Suprapubic skin (tissue), 4 donors: ENCODE measurements around the gene WDR77. TPM values are rescaled to one million over a fixed set of nuclear protein-coding genes. Genes with fewer than 3 reads are reported as not detected.

Experiments
- DNase-seq, 2 donors: peaks; one replicate each; pipeline ENCODE4 v3.0.0-alpha.2; 2019; ENCODE audit warnings: low spot score in 2 of 2
- H3K27ac ChIP-seq: fragments of 200-600 bp; sonication (generic); one replicate; pipeline ENCODE4 v1.5.1; 2019
- H3K27me3 ChIP-seq: fragments of 200-600 bp; sonication (generic); one replicate; pipeline ENCODE4 v1.5.1; 2019
- H3K36me3 ChIP-seq: fragments of 200-600 bp; sonication (generic); one replicate; pipeline ENCODE4 v1.5.1; 2019
- H3K4me1 ChIP-seq: fragments of 200-600 bp; sonication (generic); one replicate; pipeline ENCODE4 v1.5.1; 2019
- H3K4me3 ChIP-seq: fragments of 200-600 bp; sonication (generic); one replicate; pipeline ENCODE4 v1.5.1; 2019; ENCODE audit warnings: mild to moderate bottlenecking
- H3K9me3 ChIP-seq: fragments of 200-600 bp; sonication (generic); one replicate; pipeline ENCODE4 v1.5.1; 2019
- EP300 ChIP-seq: sonication (generic); formaldehyde crosslinking; IDR thresholded peaks from one replicate; pipeline ENCODE4 v1.6.1; 2017; ENCODE audit warnings: antibody characterized with exemption
- POLR2A ChIP-seq, 2 donors: fragments of 450-650 bp; IDR thresholded peaks; one replicate each; pipeline ENCODE4 v1.6.1; 2017; ENCODE audit warnings: antibody characterized with exemption in 2 of 2, mild to moderate bottlenecking in 2 of 2, moderate library complexity in 2 of 2
- POLR2AphosphoS5 ChIP-seq, 3 donors: sonication (generic); formaldehyde crosslinking; IDR thresholded peaks; one replicate each; pipeline ENCODE4 v1.6.1; 2017; ENCODE audit warnings: antibody characterized with exemption in 3 of 3
- WGBS: methylation state at CpG from one replicate; pipeline ENCODE4 v1.1.5; 2018; 5-methylcytosine and 5-hydroxymethylcytosine counted together
- total RNA-seq, 4 donors: library from RNA; depleted of rRNA; stranded (reverse); fragments of >200 nt; gene quantifications; one replicate each; pipeline ENCODE4 v1.1.0, GENCODE V29; 2016
- TF ChIP-seq, protein P1 (sequence below), 2 donors: fragments of 200-600 bp in 1 of 2; fragments of 450-650 bp in 1 of 2; sonication (generic) in 1 of 2; IDR thresholded peaks; one replicate each; pipeline ENCODE4 v1.5.1; 2016 to 2019; ENCODE audit warnings: antibody characterized with exemption in 2 of 2, mild to moderate bottlenecking in 1 of 2, moderate library complexity in 1 of 2

WDR77 gene
- total RNA-seq, 4 donors from 2014 or later: 22.8 to 34.7 (median 33.4) TPM

GRCh38 chr1:111483876-111484275 is 34.8 kb upstream of the WDR77 start:
- Histone ChIP-seq H3K4me3 (no peak overlapping the region), H3K36me3 (no peaks in the 10 kb centered on the region), H3K9me3 (no peaks in the 10 kb centered on the region), H3K27ac (no peak overlapping the region), H3K4me1 (no peaks in the 10 kb centered on the region), H3K27me3 (no peaks in the 10 kb centered on the region)
- 84% methylated on average over 2 of the region's 2 CpGs for WGBS
- no peak for DNase-seq
- no peak for TF ChIP-seq POLR2A (IDR thresholded peaks at IDR 0.05)
- TF ChIP-seq, protein P1, sequence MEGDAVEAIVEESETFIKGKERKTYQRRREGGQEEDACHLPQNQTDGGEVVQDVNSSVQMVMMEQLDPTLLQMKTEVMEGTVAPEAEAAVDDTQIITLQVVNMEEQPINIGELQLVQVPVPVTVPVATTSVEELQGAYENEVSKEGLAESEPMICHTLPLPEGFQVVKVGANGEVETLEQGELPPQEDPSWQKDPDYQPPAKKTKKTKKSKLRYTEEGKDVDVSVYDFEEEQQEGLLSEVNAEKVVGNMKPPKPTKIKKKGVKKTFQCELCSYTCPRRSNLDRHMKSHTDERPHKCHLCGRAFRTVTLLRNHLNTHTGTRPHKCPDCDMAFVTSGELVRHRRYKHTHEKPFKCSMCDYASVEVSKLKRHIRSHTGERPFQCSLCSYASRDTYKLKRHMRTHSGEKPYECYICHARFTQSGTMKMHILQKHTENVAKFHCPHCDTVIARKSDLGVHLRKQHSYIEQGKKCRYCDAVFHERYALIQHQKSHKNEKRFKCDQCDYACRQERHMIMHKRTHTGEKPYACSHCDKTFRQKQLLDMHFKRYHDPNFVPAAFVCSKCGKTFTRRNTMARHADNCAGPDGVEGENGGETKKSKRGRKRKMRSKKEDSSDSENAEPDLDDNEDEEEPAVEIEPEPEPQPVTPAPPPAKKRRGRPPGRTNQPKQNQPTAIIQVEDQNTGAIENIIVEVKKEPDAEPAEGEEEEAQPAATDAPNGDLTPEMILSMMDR (IDR thresholded peaks at IDR 0.05): no peak
- no peak for TF ChIP-seq EP300
- TF ChIP-seq POLR2AphosphoS5 (IDR thresholded peaks at IDR 0.05): no peak

DNA sequence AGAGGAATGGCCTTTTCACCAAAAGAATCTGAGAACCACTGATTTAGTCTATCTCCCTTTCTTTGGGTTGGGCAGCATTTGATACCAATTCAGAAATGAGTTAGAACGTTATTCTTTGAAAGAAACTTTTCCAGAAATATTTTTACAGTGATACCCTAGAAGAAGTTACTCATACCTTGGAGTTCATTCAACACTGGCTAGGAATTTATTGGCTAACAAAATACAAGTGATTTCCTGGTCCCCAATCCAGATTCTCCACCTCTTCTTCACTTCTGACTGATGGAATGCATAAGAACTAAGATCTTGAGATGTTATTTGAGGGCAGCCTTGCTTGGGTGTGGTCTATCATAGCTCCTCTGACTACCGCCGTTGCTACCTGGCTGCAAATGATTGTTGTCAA is 34.1 kb upstream of the WDR77 start:
- H3K36me3 ChIP-seq: no peaks in the 10 kb centered on the region
- WGBS: 63% methylated on average over 3 of the region's 3 CpGs
- H3K4me1 ChIP-seq: no peaks in the 10 kb centered on the region
- no peak for TF ChIP-seq EP300
- no peak overlapping the region for H3K27ac ChIP-seq
- no peaks in the 10 kb centered on the region for H3K27me3 ChIP-seq
- no peaks in the 10 kb centered on the region for H3K9me3 ChIP-seq
- H3K4me3 ChIP-seq: no peak overlapping the region
- no peak for DNase-seq

DNA sequence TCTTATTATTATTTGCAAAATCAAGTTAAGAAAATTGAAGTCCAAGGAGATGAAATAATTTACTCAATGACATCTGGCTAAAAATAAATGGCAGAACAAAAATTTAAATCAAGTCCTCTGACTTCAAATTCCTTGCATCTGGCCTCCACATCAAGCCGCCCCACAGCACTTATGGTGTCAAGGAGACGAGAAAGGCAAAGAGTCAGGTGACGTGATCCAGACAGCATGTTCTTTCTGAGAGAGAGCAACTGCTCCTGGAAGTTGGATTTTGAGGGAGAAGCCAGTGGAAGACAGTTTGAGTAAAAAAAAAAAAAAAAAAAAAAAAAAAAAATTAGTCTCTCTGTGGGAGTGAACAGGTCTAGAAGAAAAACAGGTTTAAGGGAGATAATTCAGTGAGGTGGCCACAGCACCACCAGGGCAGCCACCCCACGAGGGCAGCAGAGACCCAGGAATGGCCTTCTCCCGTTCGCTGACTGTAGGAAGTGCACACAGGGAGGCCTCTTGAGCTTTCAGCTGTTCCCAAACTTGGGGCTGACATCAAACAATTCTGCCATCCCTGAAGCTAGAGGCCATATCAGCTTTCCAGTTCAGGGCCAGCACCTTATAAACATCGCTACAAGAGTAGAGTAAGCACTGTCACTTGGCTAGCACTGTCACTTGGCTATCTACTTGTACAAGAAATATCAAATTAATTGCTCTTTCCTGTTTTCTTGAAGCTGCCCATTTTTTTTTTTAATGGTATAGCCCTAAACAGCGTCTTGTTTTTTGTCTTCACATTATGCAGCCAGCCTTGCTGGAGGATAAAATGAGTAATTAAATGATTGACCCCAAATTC is 32.5 kb upstream of the WDR77 start:
- peak in 1 of 2 donors; percentile 77 for DNase-seq
- Histone ChIP-seq H3K27ac (no peak overlapping the region), H3K4me3 (no peak overlapping the region), H3K27me3 (no peaks in the 10 kb centered on the region), H3K9me3 (no peaks in the 10 kb centered on the region), H3K36me3 (no peaks in the 10 kb centered on the region), H3K4me1 (peaks cover 5% of the 10 kb centered on the region)
- TF ChIP-seq, protein P1 (IDR thresholded peaks at IDR 0.05): peak; percentile 39 to 42
- TF ChIP-seq POLR2AphosphoS5 (IDR thresholded peaks at IDR 0.05): no peak
- 48% methylated on average over 8 of the region's 8 CpGs for WGBS

GRCh38 chr1:111480674-111481073 is 31.6 kb upstream of the WDR77 start:
- no peak for TF ChIP-seq POLR2AphosphoS5 (IDR thresholded peaks at IDR 0.05)
- TF ChIP-seq POLR2A (IDR thresholded peaks at IDR 0.05): no peak
- TF ChIP-seq, protein P1 (IDR thresholded peaks at IDR 0.05): no peak
- no peak for TF ChIP-seq EP300
- Histone ChIP-seq H3K27ac (no peak overlapping the region), H3K4me3 (no peak overlapping the region), H3K9me3 (no peaks in the 10 kb centered on the region), H3K4me1 (peaks cover 5% of the 10 kb centered on the region), H3K36me3 (no peaks in the 10 kb centered on the region), H3K27me3 (no peaks in the 10 kb centered on the region)
- 86% methylated on average over 1 of the region's 1 CpG for WGBS
- DNase-seq: no peak

GRCh38 chr1:111476761-111477309 is 27.8 kb upstream of the WDR77 start:
- Histone ChIP-seq H3K27ac (peak overlapping the region; percentile 24), H3K4me3 (no peak overlapping the region), H3K9me3 (no peaks in the 10 kb centered on the region), H3K4me1 (peaks cover 5% of the 10 kb centered on the region), H3K36me3 (no peaks in the 10 kb centered on the region), H3K27me3 (no peaks in the 10 kb centered on the region)
- no peak for DNase-seq
- 19% methylated on average over 2 of the region's 2 CpGs for WGBS
- TF ChIP-seq POLR2A (IDR thresholded peaks at IDR 0.05): no peak
- no peak for TF ChIP-seq EP300
- no peak for TF ChIP-seq POLR2AphosphoS5 (IDR thresholded peaks at IDR 0.05)

GRCh38 chr1:111476214-111476613 is 27.2 kb upstream of the WDR77 start:
- Histone ChIP-seq H3K4me3 (peak overlapping the region; percentile 7), H3K4me1 (peaks cover 5% of the 10 kb centered on the region), H3K9me3 (no peaks in the 10 kb centered on the region), H3K27ac (no peak overlapping the region), H3K27me3 (no peaks in the 10 kb centered on the region), H3K36me3 (no peaks in the 10 kb centered on the region)
- no peak for DNase-seq
- TF ChIP-seq POLR2A (IDR thresholded peaks at IDR 0.05) (no peak), POLR2AphosphoS5 (IDR thresholded peaks at IDR 0.05) (no peak), EP300 (no peak)
- TF ChIP-seq, protein P1 (IDR thresholded peaks at IDR 0.05): no peak
